Heart left ventricle (tissue), 13 donors: ENCODE measurements around the gene BATF.

Source experiments
- CTCF ChIP-seq, 12 donors: fragments of 200-600 bp; sonication (generic) in 4 of 12; IDR thresholded peaks; one replicate each; pipeline versions ENCODE4 v1.5.0 to v1.8.0; 2018 to 2022; ENCODE audit warnings: antibody characterized with exemption in 12 of 12, mild to moderate bottlenecking in 5 of 12
- POLR2A ChIP-seq, 2 donors: fragments of 450-650 bp; IDR thresholded peaks; one replicate each; pipeline ENCODE4 v1.6.1; 2017; ENCODE audit warnings: antibody characterized with exemption in 2 of 2, mild to moderate bottlenecking in 2 of 2, moderate library complexity in 2 of 2
- donor health status: ischemic (EF 13 %, LVEDD 7.1; RV severe dilation, severe dysfunction).
- donor health status: DM: no; HTN: yes; CAD: no.
- donor health status: DM: no; HTN: no; CAD: no.
- donor health status: ischemic (EF 25% LVEDD 6.9; RV normal size, moderate dysfunction).
- donor health status: ischemic (EF 25% LVEDD 5.7; RV mildly dilated, moderate dysfunction).
- donor health status: ischemic (EF 35%, LVEDD 5.7; RV mildly dilated, moderate dysfunction).
- donor health status: nonischemic (EF 11% LVEDD 7.7; RV severe dilation, severe dysfunction).
- donor health status: DM: yes; HTN: yes; CAD: no.
- donor health status: PGD.
- donor health status: ischemic (EF 29% LVEDD 5.4; RV normal size, mild dysfunction).
- donor health status: nonischemic (EF 23%, LVEDD 6.1; RV moderate dilation, normal function).

- TF ChIP-seq POLR2A (IDR thresholded peaks at IDR 0.05) (no peak), CTCF (IDR thresholded peaks at IDR 0.05) (no peak)
Measured at GRCh38 chr14:75542588-75543091, 20.4 kb downstream of the BATF start.
